ENCODE measurements around the gene GALNT10. TPM values are rescaled to one million over a fixed set of nuclear protein-coding genes. Genes with fewer than 3 reads are reported as not detected.

The GALNT10 gene
- total RNA-seq, 1 experiment from 2014 or later: 27.8 TPM

DNA sequence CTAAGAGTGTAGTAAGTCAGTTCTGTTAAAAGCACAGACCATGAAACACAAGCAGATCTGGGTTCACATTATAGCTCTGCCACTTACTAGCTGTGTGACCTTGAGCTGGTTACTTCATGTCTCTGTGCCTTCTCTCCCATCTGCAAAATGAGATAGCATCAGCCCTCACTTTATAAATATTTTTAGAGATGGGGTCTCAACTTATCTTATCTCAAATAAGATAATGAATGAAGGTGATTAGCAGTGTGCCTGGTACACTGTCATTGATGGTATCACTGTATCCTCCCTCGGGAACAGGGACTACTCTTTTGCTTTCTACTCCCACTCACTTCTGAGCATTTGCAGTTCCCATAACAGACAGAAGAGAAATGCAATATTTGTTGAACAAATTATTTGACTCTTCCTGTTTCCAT is 52.4 kb downstream of the GALNT10 start:
- ATAC-seq (no peak), DNase-seq (ENCODE audit: low read depth, low spot score) (no peak)
- Histone ChIP-seq H3K9ac (ENCODE audit: low read length) (no peak overlapping the region), H3K9me3 (ENCODE audit: control insufficient read depth in 1 of 2, insufficient read depth in 1 of 2, low read depth in 1 of 2, low read length in 2 of 2) (no peaks in the 10 kb centered on the region), H3K27me3 (ENCODE audit: insufficient read depth, low read length) (no peaks in the 10 kb centered on the region), H3K9me2 (ENCODE audit: insufficient read depth) (no peaks in the 10 kb centered on the region), H3K4me3 (replicated peaks in 1 of 2; ENCODE audit: low read depth in 1 of 2, low read length in 2 of 2) (no peak overlapping the region), H4K20me1 (ENCODE audit: insufficient read depth) (no peaks in the 10 kb centered on the region), H3K79me2 (ENCODE audit: insufficient read depth, low read length) (no peaks in the 10 kb centered on the region), H3K27ac (ENCODE audit: low read depth, low read length) (no peak overlapping the region), H3K36me3 (ENCODE audit: control insufficient read depth in 1 of 2, insufficient read depth in 2 of 2, low read length in 2 of 2) (no peaks in the 10 kb centered on the region), H2AFZ (ENCODE audit: low read depth, low read length, poor library complexity, severe bottlenecking) (no peak overlapping the region), H3K4me1 (ENCODE audit: control insufficient read depth in 1 of 2, insufficient read depth in 2 of 2, low read length in 2 of 2) (no peaks in the 10 kb centered on the region), H3K4me2 (ENCODE audit: low read length) (no peak overlapping the region)
- TF ChIP-seq, protein P1, sequence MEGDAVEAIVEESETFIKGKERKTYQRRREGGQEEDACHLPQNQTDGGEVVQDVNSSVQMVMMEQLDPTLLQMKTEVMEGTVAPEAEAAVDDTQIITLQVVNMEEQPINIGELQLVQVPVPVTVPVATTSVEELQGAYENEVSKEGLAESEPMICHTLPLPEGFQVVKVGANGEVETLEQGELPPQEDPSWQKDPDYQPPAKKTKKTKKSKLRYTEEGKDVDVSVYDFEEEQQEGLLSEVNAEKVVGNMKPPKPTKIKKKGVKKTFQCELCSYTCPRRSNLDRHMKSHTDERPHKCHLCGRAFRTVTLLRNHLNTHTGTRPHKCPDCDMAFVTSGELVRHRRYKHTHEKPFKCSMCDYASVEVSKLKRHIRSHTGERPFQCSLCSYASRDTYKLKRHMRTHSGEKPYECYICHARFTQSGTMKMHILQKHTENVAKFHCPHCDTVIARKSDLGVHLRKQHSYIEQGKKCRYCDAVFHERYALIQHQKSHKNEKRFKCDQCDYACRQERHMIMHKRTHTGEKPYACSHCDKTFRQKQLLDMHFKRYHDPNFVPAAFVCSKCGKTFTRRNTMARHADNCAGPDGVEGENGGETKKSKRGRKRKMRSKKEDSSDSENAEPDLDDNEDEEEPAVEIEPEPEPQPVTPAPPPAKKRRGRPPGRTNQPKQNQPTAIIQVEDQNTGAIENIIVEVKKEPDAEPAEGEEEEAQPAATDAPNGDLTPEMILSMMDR (IDR thresholded peaks at IDR 0.05 in 2 of 3, conservative IDR thresholded peaks at IDR 0.05 in 1 of 3; ENCODE audit: borderline replicate concordance in 1 of 3, insufficient read depth in 1 of 3, low read depth in 2 of 3, low read length in 2 of 3): no peak
- TF ChIP-seq, protein P2, sequence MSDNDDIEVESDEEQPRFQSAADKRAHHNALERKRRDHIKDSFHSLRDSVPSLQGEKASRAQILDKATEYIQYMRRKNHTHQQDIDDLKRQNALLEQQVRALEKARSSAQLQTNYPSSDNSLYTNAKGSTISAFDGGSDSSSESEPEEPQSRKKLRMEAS (IDR thresholded peaks at IDR 0.05): no peak
- TF ChIP-seq ELF1 (IDR thresholded peaks at IDR 0.05; ENCODE audit: borderline replicate concordance, low read depth): no peak
- intact Hi-C loops (cut with micrococcal nuclease): no loop called here
- CTCF ChIA-PET: no interaction called here
- no TSS peak for BruUV-seq (replicated peaks)
- RAD21 ChIA-PET (ENCODE audit: low non-redundant PET in 1 of 2, low total read pairs in 2 of 2, uncharacterized antibody in 2 of 2, unreplicated experiment in 2 of 2): no interaction called here
- POLR2A ChIA-PET: no interaction called here

DNA sequence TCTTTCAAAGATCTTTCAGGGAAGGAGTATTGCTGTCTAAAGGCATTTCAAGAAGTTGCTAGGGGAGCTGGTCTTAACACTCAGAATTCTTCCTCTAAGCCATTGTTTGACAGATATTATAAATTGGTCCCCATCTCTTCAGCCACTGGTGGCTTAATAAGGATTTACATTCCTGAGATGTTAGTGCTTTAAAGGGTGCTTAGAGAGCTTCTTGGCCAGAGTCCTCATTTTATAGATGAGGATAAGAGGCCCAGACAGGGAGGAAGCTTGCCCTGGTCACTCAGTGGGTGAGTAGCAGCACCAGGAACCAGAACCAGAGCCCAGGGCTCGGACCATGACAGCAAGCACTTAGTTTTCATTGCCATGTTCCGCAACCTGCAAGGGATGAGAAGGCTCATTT is 53.2 kb downstream of the GALNT10 start:
- H3K9me2 ChIP-seq (ENCODE audit: insufficient read depth): no peaks in the 10 kb centered on the region
- H3K27me3 ChIP-seq (ENCODE audit: insufficient read depth, low read length): no peaks in the 10 kb centered on the region
- BruUV-seq (replicated peaks): no TSS peak
- intact Hi-C loops (cut with micrococcal nuclease): no loop called here
- no peak overlapping the region for H3K27ac ChIP-seq (ENCODE audit: low read depth, low read length)
- no peak overlapping the region for H2AFZ ChIP-seq (ENCODE audit: low read depth, low read length, poor library complexity, severe bottlenecking)
- no peak for ATAC-seq
- ChIA-PET RAD21 (ENCODE audit: low non-redundant PET in 1 of 2, low total read pairs in 2 of 2, uncharacterized antibody in 2 of 2, unreplicated experiment in 2 of 2) (no interaction called here), CTCF (no interaction called here), POLR2A (no interaction called here)
- DNase-seq (ENCODE audit: low read depth, low spot score): no peak
- H3K36me3 ChIP-seq (ENCODE audit: control insufficient read depth in 1 of 2, insufficient read depth in 2 of 2, low read length in 2 of 2): no peaks in the 10 kb centered on the region
- H3K4me1 ChIP-seq (ENCODE audit: control insufficient read depth in 1 of 2, insufficient read depth in 2 of 2, low read length in 2 of 2): no peaks in the 10 kb centered on the region
- H3K79me2 ChIP-seq (ENCODE audit: insufficient read depth, low read length): no peaks in the 10 kb centered on the region
- no peak overlapping the region for H3K4me2 ChIP-seq (ENCODE audit: low read length)
- H3K4me3 ChIP-seq (replicated peaks in 1 of 2; ENCODE audit: low read depth in 1 of 2, low read length in 2 of 2): no peak overlapping the region
- no peaks in the 10 kb centered on the region for H3K9me3 ChIP-seq (ENCODE audit: control insufficient read depth in 1 of 2, insufficient read depth in 1 of 2, low read depth in 1 of 2, low read length in 2 of 2)
- no peak overlapping the region for H3K9ac ChIP-seq (ENCODE audit: low read length)
- no peaks in the 10 kb centered on the region for H4K20me1 ChIP-seq (ENCODE audit: insufficient read depth)
- TF ChIP-seq ZNF274 (IDR thresholded peaks at IDR 0.05; ENCODE audit: low read depth, low read length) (no peak), EZH2phosphoT487 (IDR thresholded peaks at IDR 0.05; ENCODE audit: borderline replicate concordance) (no peak), POLR2AphosphoS5 (IDR thresholded peaks at IDR 0.05; ENCODE audit: low read depth, low read length) (no peak), RAD21 (IDR thresholded peaks at IDR 0.05; ENCODE audit: low read depth) (no peak), YY1 (IDR thresholded peaks at IDR 0.05; ENCODE audit: extremely low read depth, insufficient replicate concordance, low read depth, low read length) (no peak), ELF1 (IDR thresholded peaks at IDR 0.05; ENCODE audit: borderline replicate concordance, low read depth) (no peak), TCF7L2 (IDR thresholded peaks at IDR 0.05; ENCODE audit: borderline replicate concordance, extremely low read depth, insufficient read depth, insufficient read length) (no peak)
- TF ChIP-seq, protein P3, sequence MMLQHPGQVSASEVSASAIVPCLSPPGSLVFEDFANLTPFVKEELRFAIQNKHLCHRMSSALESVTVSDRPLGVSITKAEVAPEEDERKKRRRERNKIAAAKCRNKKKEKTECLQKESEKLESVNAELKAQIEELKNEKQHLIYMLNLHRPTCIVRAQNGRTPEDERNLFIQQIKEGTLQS (IDR thresholded peaks at IDR 0.05): no peak
- TF ChIP-seq, protein P2 (IDR thresholded peaks at IDR 0.05): no peak
- TF ChIP-seq, protein P4, sequence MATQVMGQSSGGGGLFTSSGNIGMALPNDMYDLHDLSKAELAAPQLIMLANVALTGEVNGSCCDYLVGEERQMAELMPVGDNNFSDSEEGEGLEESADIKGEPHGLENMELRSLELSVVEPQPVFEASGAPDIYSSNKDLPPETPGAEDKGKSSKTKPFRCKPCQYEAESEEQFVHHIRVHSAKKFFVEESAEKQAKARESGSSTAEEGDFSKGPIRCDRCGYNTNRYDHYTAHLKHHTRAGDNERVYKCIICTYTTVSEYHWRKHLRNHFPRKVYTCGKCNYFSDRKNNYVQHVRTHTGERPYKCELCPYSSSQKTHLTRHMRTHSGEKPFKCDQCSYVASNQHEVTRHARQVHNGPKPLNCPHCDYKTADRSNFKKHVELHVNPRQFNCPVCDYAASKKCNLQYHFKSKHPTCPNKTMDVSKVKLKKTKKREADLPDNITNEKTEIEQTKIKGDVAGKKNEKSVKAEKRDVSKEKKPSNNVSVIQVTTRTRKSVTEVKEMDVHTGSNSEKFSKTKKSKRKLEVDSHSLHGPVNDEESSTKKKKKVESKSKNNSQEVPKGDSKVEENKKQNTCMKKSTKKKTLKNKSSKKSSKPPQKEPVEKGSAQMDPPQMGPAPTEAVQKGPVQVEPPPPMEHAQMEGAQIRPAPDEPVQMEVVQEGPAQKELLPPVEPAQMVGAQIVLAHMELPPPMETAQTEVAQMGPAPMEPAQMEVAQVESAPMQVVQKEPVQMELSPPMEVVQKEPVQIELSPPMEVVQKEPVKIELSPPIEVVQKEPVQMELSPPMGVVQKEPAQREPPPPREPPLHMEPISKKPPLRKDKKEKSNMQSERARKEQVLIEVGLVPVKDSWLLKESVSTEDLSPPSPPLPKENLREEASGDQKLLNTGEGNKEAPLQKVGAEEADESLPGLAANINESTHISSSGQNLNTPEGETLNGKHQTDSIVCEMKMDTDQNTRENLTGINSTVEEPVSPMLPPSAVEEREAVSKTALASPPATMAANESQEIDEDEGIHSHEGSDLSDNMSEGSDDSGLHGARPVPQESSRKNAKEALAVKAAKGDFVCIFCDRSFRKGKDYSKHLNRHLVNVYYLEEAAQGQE (IDR thresholded peaks at IDR 0.05; ENCODE audit: low read depth): no peak

All from HCT116 (cell line).